Fibroblast of lung (primary cell): ENCODE measurements around the gene MT1B.

Experiments used
- EZH2 ChIP-seq: IDR thresholded peaks from 2 replicates; pipeline ENCODE4 v1.5.1; 2012; ENCODE audit warnings: low read length, control low read depth, mild to moderate bottlenecking; ENCODE audit errors: missing control alignments
- TF ChIP-seq, protein P1 (sequence below), 2 donors: IDR thresholded peaks in 1 of 2; conservative IDR thresholded peaks in 1 of 2; 1 replicate in 1 of 2; 2 replicates in 1 of 2; pipeline ENCODE4 v1.5.1; 2011 to 2012; ENCODE audit warnings: low read length in 2 of 2, control low read depth in 1 of 2, inconsistent platforms in 1 of 2, low read depth in 1 of 2, mild to moderate bottlenecking in 1 of 2

DNA sequence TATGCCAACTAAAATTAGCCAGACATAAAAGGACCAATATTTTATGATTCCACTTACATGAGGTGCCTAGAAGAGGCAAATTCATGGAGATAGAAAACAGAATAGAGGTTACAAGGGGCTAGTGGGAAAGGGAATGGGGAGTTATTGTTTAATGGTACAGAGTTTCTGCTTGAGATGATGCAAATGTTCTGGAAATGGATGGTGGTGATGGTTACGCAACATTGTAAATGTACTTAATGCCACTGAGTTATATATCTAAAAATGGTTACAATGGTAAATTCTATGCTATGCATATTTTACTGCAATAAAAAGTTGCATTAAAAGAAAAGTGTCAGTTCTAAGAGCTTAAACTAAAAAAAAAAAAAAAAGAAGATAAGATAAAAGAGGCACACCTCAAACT is 48.5 kb downstream of the MT1B start:
- TF ChIP-seq, protein P1, sequence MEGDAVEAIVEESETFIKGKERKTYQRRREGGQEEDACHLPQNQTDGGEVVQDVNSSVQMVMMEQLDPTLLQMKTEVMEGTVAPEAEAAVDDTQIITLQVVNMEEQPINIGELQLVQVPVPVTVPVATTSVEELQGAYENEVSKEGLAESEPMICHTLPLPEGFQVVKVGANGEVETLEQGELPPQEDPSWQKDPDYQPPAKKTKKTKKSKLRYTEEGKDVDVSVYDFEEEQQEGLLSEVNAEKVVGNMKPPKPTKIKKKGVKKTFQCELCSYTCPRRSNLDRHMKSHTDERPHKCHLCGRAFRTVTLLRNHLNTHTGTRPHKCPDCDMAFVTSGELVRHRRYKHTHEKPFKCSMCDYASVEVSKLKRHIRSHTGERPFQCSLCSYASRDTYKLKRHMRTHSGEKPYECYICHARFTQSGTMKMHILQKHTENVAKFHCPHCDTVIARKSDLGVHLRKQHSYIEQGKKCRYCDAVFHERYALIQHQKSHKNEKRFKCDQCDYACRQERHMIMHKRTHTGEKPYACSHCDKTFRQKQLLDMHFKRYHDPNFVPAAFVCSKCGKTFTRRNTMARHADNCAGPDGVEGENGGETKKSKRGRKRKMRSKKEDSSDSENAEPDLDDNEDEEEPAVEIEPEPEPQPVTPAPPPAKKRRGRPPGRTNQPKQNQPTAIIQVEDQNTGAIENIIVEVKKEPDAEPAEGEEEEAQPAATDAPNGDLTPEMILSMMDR (conservative IDR thresholded peaks at IDR 0.05 in 1 of 2, IDR thresholded peaks at IDR 0.05 in 1 of 2; ENCODE audit: low read depth in 1 of 2, low read length in 2 of 2): no peak
- TF ChIP-seq EZH2: no peak
